ENCODE measurements around the gene SLC4A2.

SLC4A2 gene

DNA sequence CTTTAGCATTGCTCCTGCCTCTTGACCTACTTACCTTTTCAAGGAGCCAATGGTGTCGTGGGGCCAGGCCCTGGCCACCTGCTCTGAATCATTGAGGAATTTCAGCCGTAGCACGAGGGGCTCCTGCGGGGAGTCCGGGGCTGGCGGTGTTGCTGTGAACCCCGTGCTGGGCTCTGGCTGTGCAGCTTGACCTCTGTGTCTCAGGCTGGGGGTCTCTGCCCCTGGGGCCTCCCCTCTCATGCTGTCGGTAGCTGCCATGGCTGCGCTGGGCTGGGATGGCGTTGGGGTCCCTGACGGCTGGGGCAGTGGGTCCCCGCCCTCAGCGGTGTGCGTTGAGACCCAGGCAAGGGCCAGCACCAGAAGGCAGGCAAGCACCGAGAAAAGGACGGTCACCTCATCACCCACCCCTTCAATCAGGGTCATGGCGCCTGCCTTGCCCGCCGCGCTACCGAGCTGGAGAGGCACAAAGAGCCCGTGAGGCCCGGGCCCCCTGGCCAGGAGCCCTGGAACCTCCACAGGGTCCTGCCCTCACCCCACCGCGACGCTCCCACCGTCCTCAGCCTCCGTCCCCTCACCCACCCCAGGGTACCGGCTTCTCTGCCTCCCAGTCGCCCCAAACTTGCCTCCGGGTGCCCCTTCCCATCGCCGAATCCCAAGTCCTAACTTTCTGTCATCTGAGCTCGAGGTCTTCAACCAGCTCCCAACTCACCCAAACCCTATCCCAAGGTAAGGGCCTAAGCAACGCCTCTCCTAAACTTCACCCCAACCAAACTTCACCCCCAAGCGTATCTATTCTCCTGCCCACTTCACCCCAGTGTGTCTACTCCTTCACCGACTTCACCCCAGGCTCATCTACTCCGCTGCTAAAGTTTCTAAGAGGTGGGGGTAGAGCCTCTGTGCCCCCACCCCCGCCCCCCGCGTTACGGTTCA lies 23.0 kb downstream of the SLC4A2 start:
- no peak for DNase-seq

DNA sequence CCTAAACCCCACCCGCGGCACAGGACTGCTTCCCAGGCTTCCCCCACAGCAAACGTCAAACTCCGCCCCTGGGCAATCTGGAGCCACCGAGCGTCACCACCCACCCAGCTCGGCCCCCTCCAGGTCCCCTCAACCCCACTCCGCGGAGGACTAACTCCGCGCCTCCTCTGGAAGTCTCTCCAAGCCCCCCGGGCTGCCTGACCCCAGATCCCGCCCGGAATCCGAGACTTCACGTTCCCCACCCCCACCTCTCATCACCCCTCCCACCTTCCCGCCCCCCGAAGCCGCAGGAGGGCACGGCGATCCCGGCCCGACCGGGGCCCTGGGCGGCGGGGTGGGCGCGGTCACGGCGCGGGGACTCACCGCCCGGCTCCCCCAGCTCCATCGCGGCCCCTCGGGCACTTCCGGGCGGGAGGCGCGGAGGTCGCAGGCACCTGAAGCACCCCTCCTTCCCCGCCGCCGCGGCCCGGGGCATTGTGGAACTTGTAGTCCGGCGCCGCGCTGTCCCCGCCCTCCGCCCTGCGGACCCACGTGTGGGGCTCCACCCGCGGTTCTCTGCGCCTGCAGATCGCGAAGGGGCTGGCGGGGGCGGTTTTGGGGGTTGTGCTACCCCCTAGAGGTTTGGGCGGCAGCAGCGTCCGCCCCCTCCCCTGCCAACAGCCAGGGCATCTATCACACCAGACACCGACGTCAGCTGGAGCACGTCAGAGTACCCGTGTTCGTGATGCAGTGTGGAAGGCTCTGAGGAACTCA lies 23.9 kb downstream of the SLC4A2 start, which contains the start of gene TMUB1:
TSS of gene TMUB1 (minus strand) at position 423 of the 753 bp plus-strand sequence. CDS start 930 bp downstream, outside the sequence.
- peak; percentile 81 to 86 for DNase-seq

DNA sequence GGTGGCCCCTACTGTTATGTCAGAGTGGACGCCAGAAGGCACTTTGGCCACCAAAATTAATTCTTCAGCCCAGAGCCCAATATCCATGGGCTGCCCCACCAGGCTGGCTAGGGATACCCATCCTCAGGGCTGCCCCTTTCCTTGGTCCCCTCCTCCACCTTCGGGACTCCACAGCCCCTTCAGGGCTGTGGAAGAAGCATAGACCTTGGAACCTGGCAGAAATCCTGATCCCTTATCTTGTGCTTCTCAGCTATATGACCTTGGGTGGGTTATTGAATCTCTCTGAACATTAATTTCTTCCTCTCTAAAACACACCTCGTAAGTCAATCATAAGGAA lies 24.4 kb downstream of the SLC4A2 start:
- DNase-seq: no peak

DNA sequence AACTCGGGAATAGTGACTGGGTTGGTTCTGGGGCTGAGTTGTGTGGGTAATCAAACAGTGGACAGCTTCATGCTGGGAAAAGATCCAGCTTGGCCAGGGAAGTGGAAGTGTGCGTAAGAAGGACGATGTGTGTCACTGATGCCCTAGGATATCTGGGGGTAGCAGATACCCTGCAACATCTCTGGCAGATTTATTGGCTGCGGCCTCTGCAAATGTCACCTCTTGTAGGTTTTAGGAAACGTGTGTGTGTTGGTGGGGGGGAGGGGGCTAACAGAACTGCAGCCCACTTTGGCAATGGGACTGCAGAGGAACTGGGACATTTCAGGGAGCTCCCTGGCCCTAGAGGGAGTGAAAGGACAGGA lies 25.9 kb downstream of the SLC4A2 start:
- DNase-seq: no peak

DNA sequence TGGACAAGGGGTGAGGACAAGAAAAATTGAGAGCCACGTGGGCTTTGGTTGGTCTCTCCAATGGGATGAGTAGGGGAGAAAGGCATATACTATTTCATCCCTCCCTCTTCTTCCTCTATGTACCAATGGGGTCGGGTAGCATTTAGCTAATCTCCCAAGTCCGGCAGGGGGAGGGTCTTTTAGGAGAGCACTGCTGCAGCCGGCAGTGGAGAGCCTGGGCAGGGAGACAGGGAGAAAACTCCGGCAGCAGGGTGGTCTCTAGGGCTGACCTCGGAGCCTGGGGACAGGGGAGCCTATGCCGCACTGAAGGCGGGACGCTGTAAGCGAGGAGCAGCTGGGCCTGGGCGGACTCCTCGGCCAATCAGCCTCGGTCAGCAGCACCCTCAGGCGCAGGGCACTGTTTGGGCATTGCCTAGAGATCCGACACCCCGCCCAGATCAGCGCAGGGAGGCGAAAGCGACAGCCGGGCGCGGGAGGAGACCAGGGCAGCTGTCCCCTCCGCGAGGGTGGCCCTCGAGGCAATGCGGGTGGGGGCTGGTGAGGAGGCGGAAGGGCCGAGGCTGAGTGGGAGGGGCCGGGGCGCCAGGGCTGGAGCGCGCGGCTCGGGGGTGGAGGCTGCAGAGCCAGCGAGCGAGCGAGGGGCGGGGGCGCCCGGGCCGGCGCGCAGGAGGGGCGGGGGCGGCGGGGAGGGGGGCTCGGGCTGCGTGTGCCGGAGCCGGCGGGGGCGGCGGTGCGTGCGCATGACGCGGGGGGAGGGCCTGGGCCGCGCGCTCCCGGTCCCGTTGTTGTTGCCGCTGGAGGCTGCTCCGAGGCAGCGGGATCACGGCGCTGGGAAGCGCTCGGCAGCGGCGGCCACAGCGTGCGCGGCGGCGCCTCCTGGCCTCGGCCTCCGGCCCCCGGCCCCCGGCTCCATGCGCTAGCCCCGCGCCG lies 26.6 kb downstream of the SLC4A2 start, which contains the start of gene AGAP3:
TSS of gene AGAP3 (plus strand) at position 785 of the 930 bp plus-strand sequence. CDS start 267 bp downstream, outside the sequence.
- peak; percentile 88 to 90 for DNase-seq

DNA sequence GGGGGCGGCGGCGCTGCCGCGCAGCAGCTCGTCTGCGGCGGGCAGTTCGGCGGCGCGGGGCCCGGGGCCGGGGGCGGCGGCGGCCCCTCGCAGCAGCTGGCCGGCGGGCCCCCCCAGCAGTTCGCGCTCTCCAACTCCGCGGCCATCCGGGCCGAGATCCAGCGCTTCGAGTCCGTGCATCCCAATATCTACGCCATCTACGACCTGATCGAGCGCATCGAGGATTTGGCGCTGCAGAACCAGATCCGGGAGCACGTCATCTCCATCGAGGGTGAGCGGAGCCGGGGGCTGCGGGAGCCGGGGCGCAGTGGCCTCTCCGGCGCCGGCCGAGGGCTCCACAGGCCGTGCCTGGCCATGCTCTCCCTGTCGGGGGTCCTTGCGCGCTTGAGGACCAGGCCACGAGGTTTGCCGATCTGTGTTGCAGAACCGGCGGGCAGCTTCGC lies 27.4 kb downstream of the SLC4A2 start:
- DNase-seq: peak in 1 of 2 experiments; percentile 49

DNA sequence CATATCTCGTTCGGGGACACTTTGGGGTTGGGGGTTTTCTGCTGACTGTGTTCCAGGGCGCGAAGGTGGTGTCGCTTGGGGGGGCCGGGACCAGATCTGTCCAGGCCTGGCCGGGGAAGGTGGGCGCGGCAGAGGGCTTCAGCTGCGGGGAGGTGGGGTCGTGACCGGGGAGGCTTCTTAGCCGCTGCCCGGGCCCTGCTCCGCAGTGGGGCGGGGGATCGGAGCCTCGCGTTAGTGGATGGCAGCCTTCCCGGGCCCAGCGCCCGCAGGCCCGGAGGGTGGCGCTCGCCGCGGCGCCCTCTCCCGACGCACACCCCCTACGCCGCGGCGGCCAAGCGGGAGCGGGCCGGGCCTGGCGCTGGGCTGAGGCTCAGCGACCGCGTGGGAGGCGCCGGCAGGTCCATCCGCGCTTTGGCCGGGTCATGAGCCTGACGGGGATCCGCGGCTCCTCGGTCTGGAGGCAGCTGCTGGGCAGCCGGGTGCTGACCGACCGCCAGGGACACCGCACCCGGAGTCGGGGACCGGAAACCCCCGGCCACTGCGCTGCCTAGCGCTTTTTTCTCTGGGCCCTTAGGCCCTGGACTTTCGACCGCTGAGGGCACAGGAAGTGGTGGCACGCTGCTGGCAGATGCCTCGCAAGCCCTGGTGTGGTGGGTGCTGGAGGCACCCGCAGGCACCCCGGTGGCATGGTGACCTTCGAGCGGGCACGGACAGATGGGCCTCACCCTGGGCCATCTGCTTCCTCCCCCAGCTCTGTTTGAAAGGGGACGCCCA lies 28.0 kb downstream of the SLC4A2 start:
- peak; percentile 38 to 56 for DNase-seq

DNA sequence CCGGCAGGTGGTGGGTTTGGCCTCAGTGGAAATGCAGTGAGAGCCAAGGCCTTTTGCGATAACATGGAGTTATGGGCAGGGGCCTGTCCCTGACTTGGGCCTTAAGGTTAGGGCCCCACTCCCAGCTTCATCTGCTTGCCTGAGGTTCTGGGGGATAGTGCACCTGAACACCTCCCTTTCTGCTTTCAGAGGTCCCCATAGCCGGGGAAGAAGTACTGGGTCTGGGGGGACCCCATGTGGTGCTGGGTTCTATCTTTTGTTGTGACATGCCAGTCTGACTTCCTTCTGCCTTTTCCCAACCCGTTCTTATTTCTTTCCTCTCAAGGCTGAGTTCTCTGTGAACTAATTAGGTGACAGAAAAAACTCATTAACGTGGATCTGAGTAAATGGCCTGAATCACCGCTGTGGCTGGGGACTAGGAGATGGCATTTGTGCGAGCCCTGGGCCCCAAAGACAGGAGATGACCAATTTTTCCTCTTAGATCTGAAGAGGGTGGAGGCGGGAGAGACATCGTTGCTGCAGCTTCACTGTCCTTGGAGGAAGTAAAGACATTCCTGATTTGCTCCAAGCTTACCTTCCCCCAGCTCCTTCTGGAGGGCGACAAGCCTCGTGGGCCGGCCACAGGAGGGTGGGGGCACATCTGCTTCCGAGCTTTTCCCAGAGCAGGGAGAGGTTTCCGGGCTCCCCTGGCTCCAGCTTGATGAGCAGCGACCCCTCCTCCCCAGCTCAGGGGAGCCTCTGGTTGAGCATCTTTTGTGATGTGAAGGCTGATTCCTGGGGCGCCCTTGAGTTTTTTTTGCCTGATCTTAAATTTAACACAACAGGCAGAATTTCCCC lies 28.8 kb downstream of the SLC4A2 start:
- DNase-seq: no peak

DNA sequence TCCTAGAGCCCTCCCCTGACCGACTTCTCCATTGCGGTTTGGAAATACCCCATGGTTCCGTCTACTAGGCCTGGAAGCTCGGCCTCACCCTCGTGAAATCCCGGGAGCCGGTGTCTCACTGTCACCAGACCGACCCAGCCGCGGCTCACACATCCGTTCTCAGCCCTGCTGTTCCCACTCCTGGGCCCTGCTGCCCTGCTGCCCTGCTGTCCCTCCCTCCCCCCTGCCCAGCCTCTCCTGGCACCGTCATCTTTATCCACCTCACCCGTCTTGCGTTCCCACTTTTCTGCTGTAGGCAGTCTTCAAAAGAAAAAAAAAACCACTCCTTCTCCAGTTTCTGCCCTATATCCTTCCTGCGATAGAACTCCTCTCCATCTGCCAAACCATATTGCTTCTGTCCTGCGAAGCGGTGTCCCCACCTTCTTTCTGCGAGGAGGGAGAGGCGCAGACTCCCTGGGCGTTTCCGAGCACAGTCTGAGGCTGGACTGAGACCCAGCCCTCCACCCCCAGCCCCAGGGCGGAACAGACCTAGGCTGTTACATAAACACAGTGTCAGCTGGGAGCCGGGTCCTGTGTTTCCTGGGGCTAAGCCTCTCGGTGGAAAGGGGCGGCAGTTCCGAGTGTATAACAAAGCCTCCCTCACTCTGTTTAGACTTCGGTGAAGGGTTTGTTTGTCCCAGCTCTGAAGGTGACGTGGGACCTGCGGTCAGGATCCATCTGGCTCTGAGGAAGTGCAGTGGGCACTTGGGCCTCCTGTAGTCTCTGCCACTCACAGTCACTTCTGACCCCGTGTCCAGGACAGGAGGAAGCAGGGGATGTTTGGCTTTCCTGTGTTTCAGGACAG lies 29.7 kb downstream of the SLC4A2 start:
- peak; percentile 27 to 32 for DNase-seq

DNA sequence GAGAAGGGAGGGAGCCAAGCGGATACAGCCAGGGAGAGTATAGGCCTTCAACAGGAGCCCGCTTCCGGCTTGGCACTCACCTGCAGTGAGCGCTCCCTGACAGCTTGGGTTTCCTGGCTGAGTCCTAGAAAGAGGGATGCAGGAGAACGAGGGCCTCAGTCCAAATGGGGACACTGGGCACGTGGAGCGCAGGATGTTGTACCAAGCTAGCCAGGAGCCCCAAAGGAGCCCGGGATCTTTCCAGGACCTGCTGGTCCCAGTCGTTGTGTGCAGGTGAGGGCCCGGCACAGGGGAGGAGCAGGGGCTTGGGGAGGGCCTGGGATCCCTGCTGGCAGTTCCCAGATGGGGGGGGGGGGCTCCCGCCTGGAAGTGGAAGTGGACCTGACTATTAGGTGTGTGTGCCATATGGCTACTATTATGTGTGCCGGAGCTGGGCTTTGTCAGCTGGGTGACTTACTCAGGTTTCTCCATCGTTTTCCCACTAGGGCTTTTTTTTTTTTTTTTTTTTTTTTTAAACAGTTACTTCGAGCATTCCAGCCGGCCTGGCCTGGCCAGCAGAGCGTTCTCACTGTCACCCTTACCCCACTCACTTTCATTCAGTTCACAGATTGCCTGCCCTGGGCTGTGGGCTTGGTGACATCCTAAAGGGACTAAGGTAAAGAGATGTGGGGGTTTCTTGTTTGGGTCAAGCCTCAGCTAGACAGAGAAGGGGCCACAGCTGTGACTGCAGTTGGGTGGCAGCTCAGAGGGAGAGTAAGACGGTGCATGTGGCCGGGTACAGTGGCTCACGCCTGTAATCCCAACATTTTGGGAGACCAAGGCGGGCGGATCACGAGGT lies 30.7 kb downstream of the SLC4A2 start:
- DNase-seq: no peak

DNA sequence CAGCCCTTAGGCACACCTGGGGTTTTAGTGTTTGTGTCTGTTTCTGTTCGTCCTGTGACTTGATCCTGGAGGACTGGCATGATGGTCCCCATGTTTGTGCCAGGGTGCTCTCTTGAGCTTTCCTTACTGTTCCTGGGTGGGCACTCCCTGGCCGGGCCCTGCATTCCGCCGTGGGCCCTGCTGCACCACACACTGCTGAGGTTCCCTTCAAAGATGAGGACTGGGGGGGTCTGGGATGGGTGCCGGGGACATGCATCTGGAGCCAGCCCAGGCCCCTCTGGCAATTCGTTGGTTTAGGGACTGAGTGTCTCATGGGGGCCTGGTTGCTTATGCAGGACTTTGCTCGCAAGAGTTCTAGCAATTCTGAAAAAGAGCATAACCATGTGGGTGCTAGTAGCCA lies 31.6 kb downstream of the SLC4A2 start:
- no peak for DNase-seq

DNA sequence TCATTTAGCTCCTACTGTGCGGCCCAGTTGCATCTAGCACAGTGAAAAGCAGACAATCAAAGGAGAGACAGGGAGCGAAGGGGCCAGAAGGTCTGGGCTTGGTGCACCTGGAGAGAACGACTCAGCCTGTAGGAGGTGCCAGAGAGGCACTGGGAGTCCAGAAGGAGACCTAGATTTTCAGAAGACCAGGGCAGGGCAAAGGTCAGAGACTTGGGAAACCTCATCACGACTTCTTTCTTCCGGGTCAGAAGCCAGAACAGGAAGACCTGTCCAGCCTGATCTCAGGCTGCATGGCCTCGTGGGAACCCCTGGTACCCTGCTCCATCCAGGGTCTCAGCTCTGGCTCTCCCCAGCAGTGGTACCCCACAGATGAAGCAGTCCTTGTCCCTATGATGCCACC lies 32.0 kb downstream of the SLC4A2 start:
- no peak for DNase-seq

DNA sequence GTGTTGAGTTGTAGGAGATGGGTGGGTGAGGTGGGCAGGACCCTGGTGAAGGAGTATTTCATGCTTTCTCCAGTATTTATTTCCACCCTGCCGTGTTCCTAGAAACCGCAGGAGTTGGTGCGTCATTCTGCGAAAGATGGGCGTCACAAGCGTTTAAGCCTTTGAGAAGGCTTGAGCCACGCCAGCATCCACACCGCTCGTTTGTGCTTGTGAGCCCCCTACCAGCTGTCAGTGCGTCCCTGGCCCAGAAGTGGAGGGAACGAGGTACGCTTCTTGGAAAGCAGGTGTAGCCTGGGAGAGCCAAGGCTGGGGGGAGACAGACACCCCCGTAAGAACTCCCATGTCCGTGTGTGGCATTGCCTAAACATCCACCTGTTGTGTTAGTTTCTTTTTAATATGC lies 32.6 kb downstream of the SLC4A2 start:
- DNase-seq: no peak

DNA sequence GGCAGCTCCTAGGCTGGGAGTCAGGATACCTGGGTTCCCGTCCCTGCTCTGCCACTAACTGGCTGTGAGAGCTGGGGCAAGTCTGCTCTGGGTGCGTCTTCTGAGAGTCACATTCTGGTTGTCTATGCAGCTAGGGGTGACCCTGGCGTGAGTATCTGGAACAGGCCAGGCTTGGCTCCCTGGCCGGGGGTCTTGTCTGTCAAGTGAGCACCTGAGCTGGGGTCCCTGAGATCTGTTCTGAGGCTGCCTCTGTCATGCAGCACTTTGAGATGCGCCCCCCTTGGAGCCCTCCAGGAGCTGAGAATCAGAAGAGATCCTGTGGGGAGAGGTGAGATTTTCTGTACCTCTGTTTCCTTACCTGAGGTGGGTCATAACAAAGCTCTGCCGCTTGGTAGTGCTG lies 34.4 kb downstream of the SLC4A2 start:
- no peak for DNase-seq

DNA sequence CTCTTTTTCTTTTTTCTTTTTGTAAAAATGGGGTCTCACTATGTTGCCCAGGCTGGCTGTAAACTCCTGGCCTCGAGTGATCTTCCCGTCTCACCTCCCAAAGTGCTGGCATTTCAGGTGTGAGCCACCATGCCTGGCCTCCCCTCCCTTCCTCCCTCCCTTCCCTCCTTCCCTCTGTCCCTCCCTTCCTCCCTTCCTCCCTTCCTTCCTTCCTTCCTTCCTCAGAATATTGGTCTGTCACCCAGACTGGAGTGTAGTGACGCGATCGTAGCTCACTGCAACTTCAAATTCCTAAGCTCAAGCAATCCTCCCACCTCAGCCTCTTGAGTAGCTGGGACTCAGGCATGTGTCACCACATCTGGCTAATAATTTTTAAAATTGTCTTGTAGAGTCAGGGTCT lies 35.3 kb downstream of the SLC4A2 start:
- no peak for DNase-seq

DNA sequence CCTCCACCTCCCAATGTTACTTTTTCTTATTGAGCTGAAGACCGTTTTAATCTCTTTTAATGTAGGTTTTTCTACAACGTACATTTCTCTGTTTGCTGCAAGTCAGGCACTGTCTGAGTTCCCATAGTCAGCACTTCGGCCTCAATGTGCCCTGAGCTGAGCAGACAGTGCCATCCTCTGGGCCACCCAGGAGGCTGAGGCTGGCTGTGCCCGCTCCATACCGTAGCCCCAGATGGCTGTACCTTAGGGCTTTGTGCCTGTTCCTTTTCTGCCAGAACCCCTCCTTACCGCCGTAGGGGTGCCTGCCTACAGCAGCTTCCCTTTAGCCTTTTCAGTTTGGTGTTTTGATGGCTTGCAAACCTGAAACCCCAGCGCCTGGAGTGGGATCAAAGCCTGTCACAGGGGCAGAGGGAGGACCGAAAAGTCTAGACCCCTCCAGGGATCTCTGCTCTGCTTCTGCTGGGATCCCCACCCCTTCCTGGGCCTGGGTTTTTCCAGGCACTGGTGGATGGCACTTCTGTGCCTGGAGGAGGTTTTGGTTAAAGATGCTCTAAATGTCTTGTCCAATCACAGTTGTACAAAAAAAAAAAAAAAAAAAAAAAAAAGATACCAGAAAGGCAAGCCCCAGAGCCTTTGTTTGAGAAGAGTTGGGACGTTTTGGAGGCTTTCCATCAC lies 35.9 kb downstream of the SLC4A2 start:
- DNase-seq: no peak

DNA sequence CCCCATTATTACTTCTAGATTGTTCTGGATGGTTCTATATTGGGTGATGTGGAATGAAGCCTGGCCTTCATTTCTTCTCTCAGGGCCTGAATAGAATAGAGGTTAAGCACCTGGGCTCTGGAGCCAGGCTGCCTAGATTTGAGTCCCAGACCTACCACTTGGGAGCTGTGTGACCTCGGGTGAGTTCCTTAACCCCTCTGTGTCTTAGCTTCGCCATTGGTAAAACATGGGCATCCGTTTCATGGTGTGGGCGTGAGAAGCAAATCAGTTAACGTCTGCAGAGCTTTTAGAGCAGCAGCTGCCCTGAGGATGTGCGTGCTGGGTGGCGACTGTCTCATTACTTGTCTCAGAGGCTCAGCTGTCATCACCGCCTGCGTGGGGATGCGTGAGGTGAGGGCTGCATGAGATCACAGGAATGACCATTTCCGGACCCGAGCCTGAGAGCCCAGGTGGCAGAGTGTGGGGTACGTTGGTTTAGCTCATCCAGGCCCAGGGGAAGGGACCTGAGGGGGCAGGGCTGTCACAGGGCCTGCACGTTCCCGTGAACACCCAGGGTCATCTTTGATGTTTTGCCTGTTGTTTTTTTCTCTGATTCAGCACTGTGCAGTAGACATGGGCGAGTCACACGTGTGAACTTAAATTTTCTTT lies 36.6 kb downstream of the SLC4A2 start:
- DNase-seq: no peak

All from NCI-H2081 (cell line).